GM21381 (cell line): ENCODE results near the gene LRCOL1.

Source experiments
- ATAC-seq: cut with Tn5 transposase; IDR thresholded peaks from one replicate; pipeline ENCODE4 v1.9.1; 2021; ENCODE audit warnings: mild to moderate bottlenecking, moderate library complexity; ENCODE audit not compliant: unreplicated experiment

LRCOL1 gene

GRCh38 chr12:132610051-132610759 lies at the start of gene LRCOL1:
Gene LRCOL1 (minus strand): TSS chr12:132610582. CDS start chr12:132606251, 4,331 bp downstream.
- ATAC-seq: no peak

GRCh38 chr12:132660052-132660451 lies 49.7 kb upstream of the LRCOL1 start:
- no peak for ATAC-seq

- no peak for ATAC-seq
These were observed 48.8 kb upstream of the LRCOL1 start for GRCh38 chr12:132659146-132659545.

- ATAC-seq: no peak
These were observed 47.9 kb upstream of the LRCOL1 start for GRCh38 chr12:132658149-132658894.

- ATAC-seq: no peak
These were observed 46.8 kb upstream of the LRCOL1 start for GRCh38 chr12:132657004-132657727.

- ATAC-seq: no peak
These were observed 43.3 kb upstream of the LRCOL1 start for GRCh38 chr12:132653567-132654290.

GRCh38 chr12:132651444-132652100 lies 41.2 kb upstream of the LRCOL1 start:
- no peak for ATAC-seq

GRCh38 chr12:132649226-132649945 lies 39.0 kb upstream of the LRCOL1 start:
- no peak for ATAC-seq

GRCh38 chr12:132648616-132649225 lies 38.3 kb upstream of the LRCOL1 start:
- no peak for ATAC-seq

- ATAC-seq: no peak
These were observed 37.5 kb upstream of the LRCOL1 start for GRCh38 chr12:132647858-132648257.

- ATAC-seq: no peak
These were observed 36.5 kb upstream of the LRCOL1 start for GRCh38 chr12:132646850-132647249.

- ATAC-seq: no peak
These were observed 32.8 kb upstream of the LRCOL1 start for GRCh38 chr12:132642846-132643835.

GRCh38 chr12:132641811-132642650 lies 31.6 kb upstream of the LRCOL1 start:
- no peak for ATAC-seq

GRCh38 chr12:132640936-132641335 lies 30.6 kb upstream of the LRCOL1 start:
- no peak for ATAC-seq

- ATAC-seq: no peak
These were observed 29.7 kb upstream of the LRCOL1 start for GRCh38 chr12:132639956-132640520.

- no peak for ATAC-seq
These were observed 28.4 kb upstream of the LRCOL1 start for GRCh38 chr12:132638541-132639408.
